GM21515 (cell line): ENCODE measurements around the gene MLANA.

Experiments
- ATAC-seq: cut with Tn5 transposase; IDR thresholded peaks from one replicate; pipeline ENCODE4 v1.9.1; 2021; ENCODE audit not compliant: unreplicated experiment

Gene MLANA

GRCh38 chr9:5899292-5899691 is 8.6 kb downstream of the MLANA start:
- no peak for ATAC-seq

DNA sequence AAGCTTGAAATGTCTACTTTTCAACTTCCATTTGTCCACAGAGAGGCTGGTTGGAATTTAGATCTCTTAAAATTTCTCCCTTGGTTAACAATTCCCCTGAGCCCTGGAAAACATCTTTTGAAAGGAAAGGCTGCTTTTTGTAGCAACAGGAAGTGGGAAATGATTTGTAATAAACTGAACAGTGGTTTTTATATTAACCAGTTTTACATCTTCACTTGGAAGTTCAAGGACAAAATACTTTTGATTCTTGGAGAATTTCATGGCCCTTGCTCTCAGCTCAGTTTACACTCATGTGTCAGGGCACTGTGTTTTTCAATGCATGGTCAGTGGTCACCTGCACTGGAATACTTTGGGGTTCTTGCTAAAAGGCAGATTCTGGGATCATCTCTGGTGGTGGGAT is 9.9 kb downstream of the MLANA start:
- ATAC-seq, result no peak

DNA sequence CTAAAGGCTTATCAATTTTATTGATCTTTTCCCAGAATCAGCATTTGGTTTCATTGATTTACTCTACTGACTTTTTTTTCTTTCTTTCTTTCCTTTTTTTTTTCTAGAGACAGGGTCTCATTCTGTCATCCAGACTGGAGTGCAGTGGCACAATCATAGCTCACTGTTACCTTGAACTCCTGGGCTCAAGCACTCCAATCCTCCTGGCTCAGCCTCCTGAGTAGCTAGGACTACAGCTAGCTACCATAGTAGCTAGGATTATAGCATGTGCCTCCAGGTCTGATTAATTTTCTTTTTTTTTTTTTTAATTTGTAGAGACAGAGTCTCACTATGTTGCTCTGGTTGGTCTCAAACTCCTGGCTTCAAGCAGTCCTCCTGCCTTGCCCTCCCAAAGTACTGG is 11.7 kb downstream of the MLANA start:
- ATAC-seq, result no peak

GRCh38 chr9:5908918-5909317 is 18.2 kb downstream of the MLANA start:
- ATAC-seq, result no peak

- ATAC-seq, result no peak
These were observed 19.3 kb downstream of the MLANA start for GRCh38 chr9:5909976-5910375.

- no peak for ATAC-seq
These were observed 19.8 kb downstream of the MLANA start for GRCh38 chr9:5910413-5911057.

GRCh38 chr9:5915438-5915837 is 24.7 kb downstream of the MLANA start:
- no peak for ATAC-seq

DNA sequence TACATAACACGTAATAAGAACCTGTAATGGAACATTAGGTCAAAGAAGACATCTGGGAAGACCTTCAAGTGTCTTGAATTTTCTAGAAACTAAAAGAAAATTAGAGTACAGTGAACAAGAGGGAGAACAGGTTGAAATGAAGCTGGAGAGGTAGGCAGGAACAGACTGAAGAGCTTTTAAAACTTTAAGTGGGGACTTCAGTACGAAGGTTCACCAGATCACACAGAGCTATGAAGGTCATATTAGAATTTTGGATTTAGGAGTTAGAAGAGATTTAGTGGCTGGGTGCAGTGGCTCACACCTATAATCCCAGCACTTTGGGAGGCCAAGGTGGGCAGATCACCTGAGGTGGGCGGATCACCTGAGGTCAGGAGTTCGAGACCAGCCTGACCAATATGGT is 26.6 kb downstream of the MLANA start:
- ATAC-seq, result no peak

- ATAC-seq, result no peak
These were observed 27.2 kb downstream of the MLANA start for GRCh38 chr9:5917888-5918287.

DNA sequence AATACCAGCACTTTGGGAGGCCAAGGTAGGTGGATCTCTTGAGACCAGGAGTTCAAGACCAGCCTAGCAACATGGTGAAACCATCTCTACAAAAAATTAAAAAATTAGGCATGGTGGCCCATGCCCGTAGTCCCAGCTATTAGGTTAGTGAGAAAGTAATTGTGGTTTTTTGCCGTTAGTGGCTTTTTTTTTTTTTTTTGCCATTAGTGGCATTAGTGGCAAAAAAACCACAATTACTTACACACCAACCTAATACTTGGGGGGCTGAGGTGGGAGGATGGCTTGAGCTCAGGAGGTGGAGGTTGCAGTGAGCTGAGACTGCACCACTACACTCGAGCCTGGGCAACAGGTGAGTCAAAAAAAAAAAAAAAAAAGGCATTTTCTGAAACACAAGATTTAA is 27.8 kb downstream of the MLANA start:
- no peak for ATAC-seq

- ATAC-seq, result peak; percentile 73
These were observed 30.2 kb downstream of the MLANA start for GRCh38 chr9:5920860-5921328.

DNA sequence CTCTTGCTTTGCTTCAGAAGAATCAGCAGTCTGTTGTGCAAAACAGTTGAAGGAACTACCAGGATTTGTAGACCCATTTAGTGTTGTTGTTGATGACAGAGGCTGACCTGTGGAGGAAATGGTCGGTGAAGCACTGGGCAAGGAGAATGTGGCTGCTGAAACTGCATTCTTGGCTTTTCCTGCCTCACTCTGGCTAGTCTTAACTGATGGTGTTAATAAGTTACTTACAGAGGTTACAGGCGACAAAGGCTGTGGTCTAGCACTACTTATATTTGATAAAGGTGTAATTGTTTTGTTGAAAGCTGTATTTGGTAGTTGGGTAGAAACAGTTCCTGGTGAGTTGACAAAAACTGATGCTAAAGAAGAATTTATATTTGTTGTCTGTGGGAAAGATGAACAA is 31.5 kb downstream of the MLANA start:
- no peak for ATAC-seq

- no peak for ATAC-seq
These were observed 41.0 kb downstream of the MLANA start for GRCh38 chr9:5931657-5932056.

DNA sequence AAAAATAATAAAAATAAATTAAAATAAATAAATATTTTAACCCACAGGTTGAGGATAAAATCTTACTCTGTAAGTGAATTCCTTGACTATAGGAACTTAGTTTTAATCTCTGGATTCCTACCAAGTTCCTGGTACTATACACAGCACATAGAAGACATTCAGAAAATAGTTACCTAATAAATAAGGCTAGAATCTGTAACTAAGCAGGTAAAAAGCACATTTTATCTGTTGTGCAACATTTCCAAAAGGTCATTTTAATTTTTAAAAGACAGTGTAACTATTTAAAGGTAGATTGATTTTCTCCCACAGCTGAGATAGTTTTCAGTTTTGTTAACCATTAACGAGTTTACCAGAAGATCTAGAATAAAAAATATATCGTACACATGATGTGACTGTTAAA is 47.8 kb downstream of the MLANA start:
- ATAC-seq, result no peak

GRCh38 chr9:5939530-5939929 is 48.8 kb downstream of the MLANA start:
- no peak for ATAC-seq

DNA sequence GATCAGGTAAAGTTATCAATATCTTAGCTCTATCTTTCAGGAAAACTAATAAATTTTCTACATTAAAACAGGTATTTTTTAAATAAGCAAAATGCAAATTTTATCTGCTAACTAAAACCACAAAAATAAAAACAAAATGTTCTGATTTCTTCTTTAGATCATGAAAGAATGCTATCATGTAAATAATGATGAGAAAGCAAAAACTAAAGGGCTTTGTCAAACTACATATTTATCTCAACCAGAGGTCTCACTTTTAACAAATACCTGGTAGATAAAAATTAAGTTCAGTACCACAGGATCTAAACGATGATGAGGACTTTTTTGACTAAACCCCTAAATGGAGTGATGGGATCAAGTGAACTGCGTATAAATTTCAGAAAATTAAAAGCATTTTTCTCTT is 50.5 kb downstream of the MLANA start:
- ATAC-seq, result no peak

- no peak for ATAC-seq
These were observed 54.4 kb downstream of the MLANA start for GRCh38 chr9:5945112-5945511.

DNA sequence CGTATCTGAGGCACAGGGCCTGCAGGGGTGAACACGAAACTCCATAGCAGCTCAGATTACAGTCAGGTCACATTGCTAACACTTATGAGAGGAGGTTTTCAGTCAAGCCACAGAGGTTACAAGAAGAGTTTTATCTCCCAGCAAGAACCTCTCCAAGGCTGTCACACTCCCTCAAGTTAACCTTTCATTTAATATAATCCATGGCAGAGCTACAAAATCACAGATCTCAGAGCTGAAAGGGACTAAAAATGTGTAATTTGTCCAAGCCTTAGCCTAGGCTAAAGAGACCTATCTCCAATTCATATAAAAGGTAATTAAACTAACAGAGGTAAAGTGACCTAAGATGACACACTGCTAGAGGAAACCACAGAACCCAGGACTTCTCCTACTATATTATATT is 57.2 kb downstream of the MLANA start:
- ATAC-seq, result no peak

GRCh38 chr9:5949103-5949699 is 58.5 kb downstream of the MLANA start:
- ATAC-seq, result peak; percentile 59

- ATAC-seq, result no peak
These were observed 59.6 kb downstream of the MLANA start for GRCh38 chr9:5950261-5950660.

- no peak for ATAC-seq
These were observed 61.1 kb downstream of the MLANA start for GRCh38 chr9:5951686-5952211.

DNA sequence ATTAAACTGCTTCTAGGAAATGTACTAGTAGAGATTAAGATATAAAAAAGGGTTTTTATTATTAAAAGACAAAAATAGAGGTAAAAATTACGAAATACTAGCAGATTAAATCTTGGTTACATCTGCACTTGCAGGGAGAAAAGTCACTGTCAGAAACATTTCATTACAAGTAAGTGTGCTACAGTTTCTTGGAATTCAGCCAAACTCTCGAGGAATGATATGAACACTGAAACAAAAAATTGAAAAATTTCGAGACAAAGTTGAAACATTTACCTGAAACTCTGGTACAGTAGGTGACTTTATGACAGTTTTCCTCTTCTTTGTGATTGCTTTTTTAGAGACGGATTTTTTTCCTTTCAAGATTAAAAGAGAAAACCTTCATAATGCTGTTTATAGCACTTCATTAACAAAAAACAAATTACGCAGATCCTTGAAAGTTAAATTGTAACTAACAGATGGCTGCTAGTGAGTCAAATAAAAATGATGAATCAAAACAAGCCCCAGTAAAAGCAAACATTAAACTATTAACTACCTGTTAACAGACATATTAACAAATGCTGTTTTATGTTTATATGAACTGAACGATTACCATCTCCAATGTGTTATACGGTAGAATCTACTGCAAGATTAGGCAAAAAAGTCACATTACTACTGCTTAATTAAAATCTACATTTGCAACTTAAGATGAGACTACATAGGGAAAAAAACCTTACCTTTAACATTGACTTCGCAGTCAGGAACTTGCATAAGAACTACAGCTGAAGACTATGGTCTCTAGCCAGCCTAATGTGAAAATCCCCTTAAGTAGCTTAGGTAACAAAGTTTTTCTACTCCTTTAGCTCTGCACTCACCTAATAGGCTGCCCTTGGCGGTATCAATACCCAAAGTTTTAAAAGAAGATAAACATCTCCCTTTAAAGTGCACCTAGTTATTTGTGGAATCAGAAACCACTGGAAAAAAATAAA is 63.3 kb downstream of the MLANA start:
- ATAC-seq, result no peak
